ENCODE data around the gene FBXL13. TPM values are rescaled to one million over a fixed set of nuclear protein-coding genes. Genes with fewer than 3 reads are reported as not detected.
"Not testable (repeated sequence)": the region's sequence is repeated elsewhere in the genome, so short reads cannot be mapped to it uniquely, and the experiment has no call there.

The FBXL13 gene
- total RNA-seq, 1 experiment from 2014 or later, result 2.5 TPM

DNA sequence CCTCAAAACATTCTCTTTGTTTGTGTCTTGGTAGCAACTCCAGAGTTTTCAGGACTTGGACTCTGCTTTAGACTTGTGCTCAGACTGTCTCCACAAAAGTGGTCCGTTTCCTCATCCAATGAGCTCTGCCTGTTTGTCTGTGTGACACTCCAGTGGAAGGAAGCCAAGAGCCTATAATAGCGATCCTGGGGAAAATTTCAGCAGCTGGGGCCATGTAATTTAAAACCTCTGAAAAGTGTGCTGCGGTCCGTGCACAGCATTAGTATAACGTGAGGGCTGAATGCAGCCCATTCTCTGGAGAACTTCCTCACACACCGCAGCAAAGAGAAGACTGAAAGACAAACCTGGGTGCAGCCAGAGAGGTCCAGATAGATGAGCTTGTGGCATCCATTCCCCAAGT lies 161.9 kb downstream of the FBXL13 start, which contains the start of gene LRRC17:
LRRC17 (plus strand) TSS at position 259 of the 400 bp plus-strand sequence. CDS start 20,914 bp downstream, outside the sequence.
- intact Hi-C loops (cut with micrococcal nuclease; ENCODE audit: unreplicated experiment), result no loop called here
- CTCF ChIA-PET, result no interaction called here
- peak within 1 kb of the TSS; percentile 9; the same call in 1 of the 2 replicates for H3K27ac ChIP-seq (ENCODE audit: low read length)

DNA sequence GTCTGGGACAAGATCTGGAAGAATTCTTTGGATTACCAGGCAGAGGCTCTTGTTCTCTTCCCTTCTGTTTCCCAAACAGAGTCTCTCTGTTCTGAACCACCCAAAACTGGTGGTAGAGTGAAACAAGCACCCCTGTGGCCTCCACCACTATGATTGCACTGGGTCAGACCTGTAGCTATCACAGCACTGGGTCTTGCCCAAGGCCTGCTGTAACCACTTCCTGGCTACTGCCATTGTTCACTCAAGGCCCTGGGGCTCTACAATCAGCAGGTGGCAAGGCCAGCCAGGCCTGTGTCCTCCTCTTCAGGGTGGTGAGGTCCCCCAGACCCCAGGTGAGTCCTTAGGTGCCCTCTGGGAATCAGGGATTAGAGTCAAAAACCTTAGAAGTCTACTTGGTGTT lies 165.9 kb downstream of the FBXL13 start:
- BruUV-seq (replicated peaks), result no TSS peak
- Histone ChIP-seq H3K9me3 (ENCODE audit: control insufficient read depth, insufficient read depth, low read depth, low read length) (no peaks in the 10 kb centered on the region), H3K36me3 (ENCODE audit: control insufficient read depth, insufficient read depth, low read length) (no peaks in the 10 kb centered on the region), H3K27me3 (ENCODE audit: control insufficient read depth, insufficient read depth, low read length) (no peaks in the 10 kb centered on the region), H3K27ac (ENCODE audit: low read length) (no peak overlapping the region), H3K4me3 (ENCODE audit: low read depth in 2 of 2, low read length in 2 of 2) (no peak overlapping the region), H3K4me1 (ENCODE audit: control insufficient read depth, insufficient read depth, low read length) (no peaks in the 10 kb centered on the region)
- intact Hi-C loops (cut with micrococcal nuclease; ENCODE audit: unreplicated experiment) (no loop called here), in situ Hi-C loops (cut with HindIII; ENCODE audit: low pct_unique_long_range_greater_than_20kb, low sequenced_read_pairs) (no loop called here)
- DNase-seq (ENCODE audit: low read depth, low spot score) (no peak), ATAC-seq (no peak)
- CTCF ChIA-PET, result no interaction called here
- TF ChIP-seq TCF7L2 (IDR thresholded peaks at IDR 0.05; ENCODE audit: low read depth, low read length), result no peak
- no peak for TF ChIP-seq SIN3A (IDR thresholded peaks at IDR 0.05; ENCODE audit: borderline replicate concordance, insufficient read depth, low read depth, low read length)
- TF ChIP-seq, protein P1, sequence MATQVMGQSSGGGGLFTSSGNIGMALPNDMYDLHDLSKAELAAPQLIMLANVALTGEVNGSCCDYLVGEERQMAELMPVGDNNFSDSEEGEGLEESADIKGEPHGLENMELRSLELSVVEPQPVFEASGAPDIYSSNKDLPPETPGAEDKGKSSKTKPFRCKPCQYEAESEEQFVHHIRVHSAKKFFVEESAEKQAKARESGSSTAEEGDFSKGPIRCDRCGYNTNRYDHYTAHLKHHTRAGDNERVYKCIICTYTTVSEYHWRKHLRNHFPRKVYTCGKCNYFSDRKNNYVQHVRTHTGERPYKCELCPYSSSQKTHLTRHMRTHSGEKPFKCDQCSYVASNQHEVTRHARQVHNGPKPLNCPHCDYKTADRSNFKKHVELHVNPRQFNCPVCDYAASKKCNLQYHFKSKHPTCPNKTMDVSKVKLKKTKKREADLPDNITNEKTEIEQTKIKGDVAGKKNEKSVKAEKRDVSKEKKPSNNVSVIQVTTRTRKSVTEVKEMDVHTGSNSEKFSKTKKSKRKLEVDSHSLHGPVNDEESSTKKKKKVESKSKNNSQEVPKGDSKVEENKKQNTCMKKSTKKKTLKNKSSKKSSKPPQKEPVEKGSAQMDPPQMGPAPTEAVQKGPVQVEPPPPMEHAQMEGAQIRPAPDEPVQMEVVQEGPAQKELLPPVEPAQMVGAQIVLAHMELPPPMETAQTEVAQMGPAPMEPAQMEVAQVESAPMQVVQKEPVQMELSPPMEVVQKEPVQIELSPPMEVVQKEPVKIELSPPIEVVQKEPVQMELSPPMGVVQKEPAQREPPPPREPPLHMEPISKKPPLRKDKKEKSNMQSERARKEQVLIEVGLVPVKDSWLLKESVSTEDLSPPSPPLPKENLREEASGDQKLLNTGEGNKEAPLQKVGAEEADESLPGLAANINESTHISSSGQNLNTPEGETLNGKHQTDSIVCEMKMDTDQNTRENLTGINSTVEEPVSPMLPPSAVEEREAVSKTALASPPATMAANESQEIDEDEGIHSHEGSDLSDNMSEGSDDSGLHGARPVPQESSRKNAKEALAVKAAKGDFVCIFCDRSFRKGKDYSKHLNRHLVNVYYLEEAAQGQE (IDR thresholded peaks at IDR 0.05; ENCODE audit: insufficient read depth in 1 of 2, low read depth in 2 of 2, low read length in 1 of 2), result no peak
- POLR2A ChIA-PET, result no interaction called here

More for the DNA sequence above, 161.9 kb downstream of the FBXL13 start, which contains the start of gene LRRC17:
- Histone ChIP-seq H3K27me3 (ENCODE audit: control insufficient read depth, insufficient read depth, low read length) (no peaks in the 10 kb centered on the region), H3K4me1 (ENCODE audit: control insufficient read depth, insufficient read depth, low read length) (no peaks in the 10 kb centered on the region), H3K4me3 (ENCODE audit: low read depth in 2 of 2, low read length in 2 of 2) (peak within 1 kb of the TSS in 1 of 2 experiments; percentile 17; a peak in 1 of 4 replicates), H3K36me3 (ENCODE audit: control insufficient read depth, insufficient read depth, low read length) (no peaks in the 10 kb centered on the region), H3K9me3 (ENCODE audit: control insufficient read depth, insufficient read depth, low read depth, low read length) (no peaks in the 10 kb centered on the region)
- POLR2A ChIA-PET, result no interaction called here
- TF ChIP-seq, protein P2, sequence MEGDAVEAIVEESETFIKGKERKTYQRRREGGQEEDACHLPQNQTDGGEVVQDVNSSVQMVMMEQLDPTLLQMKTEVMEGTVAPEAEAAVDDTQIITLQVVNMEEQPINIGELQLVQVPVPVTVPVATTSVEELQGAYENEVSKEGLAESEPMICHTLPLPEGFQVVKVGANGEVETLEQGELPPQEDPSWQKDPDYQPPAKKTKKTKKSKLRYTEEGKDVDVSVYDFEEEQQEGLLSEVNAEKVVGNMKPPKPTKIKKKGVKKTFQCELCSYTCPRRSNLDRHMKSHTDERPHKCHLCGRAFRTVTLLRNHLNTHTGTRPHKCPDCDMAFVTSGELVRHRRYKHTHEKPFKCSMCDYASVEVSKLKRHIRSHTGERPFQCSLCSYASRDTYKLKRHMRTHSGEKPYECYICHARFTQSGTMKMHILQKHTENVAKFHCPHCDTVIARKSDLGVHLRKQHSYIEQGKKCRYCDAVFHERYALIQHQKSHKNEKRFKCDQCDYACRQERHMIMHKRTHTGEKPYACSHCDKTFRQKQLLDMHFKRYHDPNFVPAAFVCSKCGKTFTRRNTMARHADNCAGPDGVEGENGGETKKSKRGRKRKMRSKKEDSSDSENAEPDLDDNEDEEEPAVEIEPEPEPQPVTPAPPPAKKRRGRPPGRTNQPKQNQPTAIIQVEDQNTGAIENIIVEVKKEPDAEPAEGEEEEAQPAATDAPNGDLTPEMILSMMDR (IDR thresholded peaks at IDR 0.05), result no peak
- TF ChIP-seq TCF7L2 (IDR thresholded peaks at IDR 0.05; ENCODE audit: low read depth, low read length) (no peak), POLR2AphosphoS5 (IDR thresholded peaks at IDR 0.05; ENCODE audit: low read depth, low read length) (no peak), SIN3A (IDR thresholded peaks at IDR 0.05; ENCODE audit: borderline replicate concordance, insufficient read depth, low read depth, low read length) (no peak)
- TF ChIP-seq, protein P1 (IDR thresholded peaks at IDR 0.05; ENCODE audit: insufficient read depth in 1 of 2, low read depth in 2 of 2, low read length in 1 of 2), result no peak
- in situ Hi-C loops (cut with HindIII; ENCODE audit: low pct_unique_long_range_greater_than_20kb, low sequenced_read_pairs), result no loop called here
- DNase-seq (ENCODE audit: low read depth, low spot score) (no peak), ATAC-seq (no peak)
- BruUV-seq (replicated peaks), result no TSS peak

DNA sequence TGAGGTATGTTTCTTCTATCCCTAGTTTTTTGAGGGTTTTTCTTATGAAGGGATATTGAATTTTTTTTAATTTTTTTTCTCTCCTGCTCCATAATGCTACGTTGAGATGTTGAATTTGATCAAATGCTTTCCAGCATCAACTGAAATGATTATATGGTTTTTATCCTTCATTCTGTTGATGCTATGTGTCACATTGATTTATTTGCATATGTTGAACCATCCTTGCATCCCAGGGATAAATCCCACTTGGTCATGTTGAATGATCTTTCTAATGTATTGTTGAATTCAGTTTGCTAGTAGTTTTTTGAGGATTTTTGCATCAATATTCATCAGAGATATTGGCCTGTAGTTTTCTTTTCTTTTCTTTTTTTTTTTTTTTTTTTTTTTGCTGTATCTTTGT lies 171.0 kb downstream of the FBXL13 start:
- in situ Hi-C loops (cut with HindIII; ENCODE audit: low pct_unique_long_range_greater_than_20kb, low sequenced_read_pairs); DNase-seq (ENCODE audit: low read depth, low spot score); H3K27me3 ChIP-seq (ENCODE audit: control insufficient read depth, insufficient read depth, low read length); H3K4me3 ChIP-seq (ENCODE audit: low read depth in 2 of 2, low read length in 2 of 2); intact Hi-C loops (cut with micrococcal nuclease; ENCODE audit: unreplicated experiment); POLR2A ChIA-PET; ATAC-seq; CTCF ChIA-PET; BruUV-seq (replicated peaks); H3K4me1 ChIP-seq (ENCODE audit: control insufficient read depth, insufficient read depth, low read length); H3K27ac ChIP-seq (ENCODE audit: low read length); H3K36me3 ChIP-seq (ENCODE audit: control insufficient read depth, insufficient read depth, low read length); H3K9me3 ChIP-seq (ENCODE audit: control insufficient read depth, insufficient read depth, low read depth, low read length): not testable (repeated sequence)

DNA sequence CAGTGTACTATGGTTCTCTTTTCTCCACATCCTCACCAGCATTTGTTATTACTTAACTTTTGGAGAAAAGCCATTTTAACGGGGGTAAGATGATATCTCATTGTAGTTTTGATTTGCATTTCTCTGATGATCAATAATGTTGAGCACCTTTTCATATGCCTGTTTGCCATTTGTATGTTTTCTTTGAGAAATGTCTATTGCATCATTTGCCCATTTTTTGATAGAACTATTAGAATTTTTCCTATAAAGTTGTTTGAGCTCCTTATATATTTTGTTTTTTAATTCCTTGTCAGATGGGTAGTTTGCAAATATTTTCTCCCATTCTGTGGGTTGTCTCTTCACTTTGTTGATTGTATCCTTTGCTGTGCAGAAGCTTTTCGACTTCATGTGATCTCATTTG lies 172.5 kb downstream of the FBXL13 start:
- intact Hi-C loops (cut with micrococcal nuclease; ENCODE audit: unreplicated experiment); H3K27ac ChIP-seq (ENCODE audit: low read length); DNase-seq (ENCODE audit: low read depth, low spot score); in situ Hi-C loops (cut with HindIII; ENCODE audit: low pct_unique_long_range_greater_than_20kb, low sequenced_read_pairs); POLR2A ChIA-PET; H3K27me3 ChIP-seq (ENCODE audit: control insufficient read depth, insufficient read depth, low read length); BruUV-seq (replicated peaks); H3K36me3 ChIP-seq (ENCODE audit: control insufficient read depth, insufficient read depth, low read length); ATAC-seq; H3K9me3 ChIP-seq (ENCODE audit: control insufficient read depth, insufficient read depth, low read depth, low read length); CTCF ChIA-PET; H3K4me3 ChIP-seq (ENCODE audit: low read depth in 2 of 2, low read length in 2 of 2); H3K4me1 ChIP-seq (ENCODE audit: control insufficient read depth, insufficient read depth, low read length): not testable (repeated sequence)
